ENCODE results near the gene ADIPOR2. TPM values are rescaled to one million over a fixed set of nuclear protein-coding genes. Genes with fewer than 3 reads are reported as not detected.
A peak's percentile ranks its signal among the peaks of the same experiment; 100 is the strongest.

The ADIPOR2 gene
- total and polyA plus RNA-seq, 2 donors (not counting 1 experiment from before 2014, with no cell fraction given) = 43.1 to 46.1 TPM

DNA sequence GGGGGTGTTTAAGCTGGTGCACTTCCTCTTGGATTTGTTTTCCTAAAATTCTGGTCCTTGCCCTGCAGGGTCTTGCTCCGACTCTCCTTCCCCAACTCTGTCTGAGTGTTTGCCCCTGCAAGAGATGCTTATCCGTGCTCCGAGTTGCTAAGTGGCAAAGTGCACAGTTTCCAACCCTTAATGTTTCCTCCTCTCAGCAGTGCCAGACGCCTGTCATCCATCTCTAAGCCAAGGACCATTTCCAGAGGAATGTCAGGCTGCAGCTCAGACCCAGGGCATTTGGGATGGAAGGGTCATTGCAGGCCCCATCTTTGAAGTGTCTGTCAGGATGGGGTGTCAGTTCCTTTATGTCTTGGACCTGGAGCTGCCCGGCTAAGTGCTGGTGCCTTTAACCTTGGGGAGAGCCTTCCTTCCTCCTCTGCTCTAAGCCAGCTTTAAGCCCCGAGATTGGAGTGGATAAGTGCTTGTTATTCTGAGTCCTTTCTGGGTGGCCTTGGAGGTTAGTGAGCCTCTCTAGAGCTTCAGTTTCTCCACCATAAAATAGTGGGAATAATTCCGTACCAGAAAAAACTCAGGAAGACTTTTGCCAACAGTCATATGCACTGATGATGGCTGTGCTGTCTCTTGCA is 46.9 kb upstream of the ADIPOR2 start:
- Histone ChIP-seq H3K4me2 (ENCODE audit: extremely low read depth, insufficient read depth, low read length) (peak overlapping the region; percentile 78), H3K36me3 (ENCODE audit: control insufficient read depth, insufficient read depth, low read length) (peaks cover 18% of the 10 kb centered on the region), H3K27ac (ENCODE audit: insufficient read depth, low read length) (peak overlapping the region; percentile 6), H3K9ac (ENCODE audit: insufficient read depth, low read length) (no peak overlapping the region), H3K9me3 (ENCODE audit: control insufficient read depth, insufficient read depth, low read depth, low read length) (no peaks in the 10 kb centered on the region), H2AFZ (ENCODE audit: low read length) (no peak overlapping the region), H3K27me3 (ENCODE audit: control insufficient read depth, insufficient read depth, low read length) (no peaks in the 10 kb centered on the region), H4K20me1 (ENCODE audit: control insufficient read depth, extremely low read depth, insufficient read depth, low read length) (no peaks in the 10 kb centered on the region), H3K79me2 (ENCODE audit: control insufficient read depth, insufficient read depth, low read length) (peaks cover 13% of the 10 kb centered on the region), H3K4me3 (replicated peaks in 1 of 4; ENCODE audit: control extremely low read depth in 1 of 4, insufficient read depth in 1 of 4, low read depth in 3 of 4, low read length in 4 of 4) (no peak overlapping the region), H3K4me1 (ENCODE audit: control insufficient read depth, extremely low read depth, insufficient read depth, low read length) (peaks cover 13% of the 10 kb centered on the region)
- DNase-seq (ENCODE audit: low read depth in 2 of 2) = no peak
- no peak for TF ChIP-seq EZH2 (IDR thresholded peaks at IDR 0.05; ENCODE audit: low read length, missing control alignments)
- TF ChIP-seq, protein P1, sequence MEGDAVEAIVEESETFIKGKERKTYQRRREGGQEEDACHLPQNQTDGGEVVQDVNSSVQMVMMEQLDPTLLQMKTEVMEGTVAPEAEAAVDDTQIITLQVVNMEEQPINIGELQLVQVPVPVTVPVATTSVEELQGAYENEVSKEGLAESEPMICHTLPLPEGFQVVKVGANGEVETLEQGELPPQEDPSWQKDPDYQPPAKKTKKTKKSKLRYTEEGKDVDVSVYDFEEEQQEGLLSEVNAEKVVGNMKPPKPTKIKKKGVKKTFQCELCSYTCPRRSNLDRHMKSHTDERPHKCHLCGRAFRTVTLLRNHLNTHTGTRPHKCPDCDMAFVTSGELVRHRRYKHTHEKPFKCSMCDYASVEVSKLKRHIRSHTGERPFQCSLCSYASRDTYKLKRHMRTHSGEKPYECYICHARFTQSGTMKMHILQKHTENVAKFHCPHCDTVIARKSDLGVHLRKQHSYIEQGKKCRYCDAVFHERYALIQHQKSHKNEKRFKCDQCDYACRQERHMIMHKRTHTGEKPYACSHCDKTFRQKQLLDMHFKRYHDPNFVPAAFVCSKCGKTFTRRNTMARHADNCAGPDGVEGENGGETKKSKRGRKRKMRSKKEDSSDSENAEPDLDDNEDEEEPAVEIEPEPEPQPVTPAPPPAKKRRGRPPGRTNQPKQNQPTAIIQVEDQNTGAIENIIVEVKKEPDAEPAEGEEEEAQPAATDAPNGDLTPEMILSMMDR (conservative IDR thresholded peaks at IDR 0.05 in 1 of 2, IDR thresholded peaks at IDR 0.05 in 1 of 2; ENCODE audit: low read depth in 1 of 2, low read length in 2 of 2) = no peak

DNA sequence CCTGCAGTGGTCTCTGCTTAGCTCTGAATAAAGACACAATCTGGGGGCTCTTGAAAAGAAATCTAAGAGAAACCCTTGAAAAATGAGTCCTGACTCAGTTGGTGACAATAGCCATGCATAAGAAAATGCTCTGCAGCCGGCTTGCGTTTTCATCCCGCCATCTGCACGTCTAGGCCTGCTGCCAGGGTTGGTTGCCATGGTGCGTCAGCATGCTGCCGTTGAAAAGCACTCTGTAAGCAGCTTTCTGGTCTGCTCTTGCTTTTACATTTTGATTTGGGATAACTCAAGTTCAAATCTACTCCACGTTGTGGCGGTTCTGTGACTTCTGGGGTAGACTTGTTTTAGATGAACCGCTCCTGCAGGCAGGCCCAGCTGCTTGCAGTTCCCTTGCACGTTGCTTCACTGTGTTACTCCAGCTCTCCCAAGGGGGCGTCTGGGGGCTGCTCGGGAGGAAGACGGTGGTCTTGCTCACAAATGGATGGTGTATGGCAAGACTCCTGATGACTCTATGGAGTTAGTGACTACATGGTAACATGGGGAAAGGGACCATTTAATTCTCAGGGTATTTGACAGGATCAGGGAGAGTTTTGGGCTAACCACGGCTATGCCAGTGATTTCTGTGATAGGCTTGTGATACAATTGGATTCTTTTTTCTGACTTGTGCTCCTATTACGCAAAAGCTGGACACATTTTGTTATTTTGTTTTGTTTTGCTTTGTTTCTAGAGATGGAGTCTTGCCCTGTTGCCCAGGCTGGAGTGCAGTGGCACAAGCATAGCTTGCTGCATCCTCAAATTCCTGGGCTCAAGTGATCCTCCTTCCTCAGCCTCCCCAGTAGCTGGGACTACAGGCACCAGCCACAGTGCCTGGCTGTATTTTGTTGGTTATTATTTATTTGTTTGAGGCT is 46.1 kb upstream of the ADIPOR2 start:
- Histone ChIP-seq H3K4me3 (replicated peaks in 1 of 4; ENCODE audit: control extremely low read depth in 1 of 4, insufficient read depth in 1 of 4, low read depth in 3 of 4, low read length in 4 of 4) (no peak overlapping the region), H3K36me3 (ENCODE audit: control insufficient read depth, insufficient read depth, low read length) (peaks cover 17% of the 10 kb centered on the region), H4K20me1 (ENCODE audit: control insufficient read depth, extremely low read depth, insufficient read depth, low read length) (no peaks in the 10 kb centered on the region), H2AFZ (ENCODE audit: low read length) (no peak overlapping the region), H3K79me2 (ENCODE audit: control insufficient read depth, insufficient read depth, low read length) (peaks cover 13% of the 10 kb centered on the region), H3K4me1 (ENCODE audit: control insufficient read depth, extremely low read depth, insufficient read depth, low read length) (peaks cover 13% of the 10 kb centered on the region), H3K27me3 (ENCODE audit: control insufficient read depth, insufficient read depth, low read length) (no peaks in the 10 kb centered on the region), H3K27ac (ENCODE audit: insufficient read depth, low read length) (peak overlapping the region; percentile 80), H3K9ac (ENCODE audit: insufficient read depth, low read length) (peak overlapping the region; percentile 47), H3K4me2 (ENCODE audit: extremely low read depth, insufficient read depth, low read length) (peak overlapping the region; percentile 78), H3K9me3 (ENCODE audit: control insufficient read depth, insufficient read depth, low read depth, low read length) (no peaks in the 10 kb centered on the region)
- no peak for TF ChIP-seq EZH2 (IDR thresholded peaks at IDR 0.05; ENCODE audit: low read length, missing control alignments)
- DNase-seq (ENCODE audit: low read depth in 2 of 2) = peak; percentile 80 to 89

DNA sequence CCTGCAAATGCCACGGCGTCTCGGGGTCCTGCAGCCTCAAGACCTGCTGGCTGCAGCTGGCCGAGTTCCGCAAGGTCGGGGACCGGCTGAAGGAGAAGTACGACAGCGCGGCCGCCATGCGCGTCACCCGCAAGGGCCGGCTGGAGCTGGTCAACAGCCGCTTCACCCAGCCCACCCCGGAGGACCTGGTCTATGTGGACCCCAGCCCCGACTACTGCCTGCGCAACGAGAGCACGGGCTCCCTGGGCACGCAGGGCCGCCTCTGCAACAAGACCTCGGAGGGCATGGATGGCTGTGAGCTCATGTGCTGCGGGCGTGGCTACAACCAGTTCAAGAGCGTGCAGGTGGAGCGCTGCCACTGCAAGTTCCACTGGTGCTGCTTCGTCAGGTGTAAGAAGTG is 45.1 kb upstream of the ADIPOR2 start:
- H3K36me3 ChIP-seq (ENCODE audit: control insufficient read depth, insufficient read depth, low read length) = peaks cover 15% of the 10 kb centered on the region
- no peak for DNase-seq (ENCODE audit: low read depth in 2 of 2)
- H2AFZ ChIP-seq (ENCODE audit: low read length) = no peak overlapping the region
- no peak overlapping the region for H3K27ac ChIP-seq (ENCODE audit: insufficient read depth, low read length)
- no peak overlapping the region for H3K9ac ChIP-seq (ENCODE audit: insufficient read depth, low read length)
- no peaks in the 10 kb centered on the region for H3K9me3 ChIP-seq (ENCODE audit: control insufficient read depth, insufficient read depth, low read depth, low read length)
- H3K4me1 ChIP-seq (ENCODE audit: control insufficient read depth, extremely low read depth, insufficient read depth, low read length) = peaks cover 13% of the 10 kb centered on the region
- no peaks in the 10 kb centered on the region for H3K27me3 ChIP-seq (ENCODE audit: control insufficient read depth, insufficient read depth, low read length)
- H4K20me1 ChIP-seq (ENCODE audit: control insufficient read depth, extremely low read depth, insufficient read depth, low read length) = no peaks in the 10 kb centered on the region
- no peak overlapping the region for H3K4me3 ChIP-seq (replicated peaks in 1 of 4; ENCODE audit: control extremely low read depth in 1 of 4, insufficient read depth in 1 of 4, low read depth in 3 of 4, low read length in 4 of 4)
- H3K4me2 ChIP-seq (ENCODE audit: extremely low read depth, insufficient read depth, low read length) = no peak overlapping the region
- H3K79me2 ChIP-seq (ENCODE audit: control insufficient read depth, insufficient read depth, low read length) = peaks cover 13% of the 10 kb centered on the region
- TF ChIP-seq EZH2 (IDR thresholded peaks at IDR 0.05; ENCODE audit: low read length, missing control alignments) = no peak
- TF ChIP-seq, protein P1 (conservative IDR thresholded peaks at IDR 0.05 in 1 of 2, IDR thresholded peaks at IDR 0.05 in 1 of 2; ENCODE audit: low read depth in 1 of 2, low read length in 2 of 2) = no peak

All from fibroblast of lung (primary cell).